HG02852 (cell line): Measurements from ENCODE around the gene G3BP1.
"Not testable (repeated sequence)": the region's sequence is repeated elsewhere in the genome, so short reads cannot be mapped to it uniquely, and the experiment has no call there.

Experiments
- ATAC-seq: cut with Tn5 transposase; IDR thresholded peaks from one replicate; pipeline ENCODE4 v1.9.1; 2021; ENCODE audit warnings: mild to moderate bottlenecking, moderate library complexity; ENCODE audit not compliant: unreplicated experiment

Gene G3BP1

DNA sequence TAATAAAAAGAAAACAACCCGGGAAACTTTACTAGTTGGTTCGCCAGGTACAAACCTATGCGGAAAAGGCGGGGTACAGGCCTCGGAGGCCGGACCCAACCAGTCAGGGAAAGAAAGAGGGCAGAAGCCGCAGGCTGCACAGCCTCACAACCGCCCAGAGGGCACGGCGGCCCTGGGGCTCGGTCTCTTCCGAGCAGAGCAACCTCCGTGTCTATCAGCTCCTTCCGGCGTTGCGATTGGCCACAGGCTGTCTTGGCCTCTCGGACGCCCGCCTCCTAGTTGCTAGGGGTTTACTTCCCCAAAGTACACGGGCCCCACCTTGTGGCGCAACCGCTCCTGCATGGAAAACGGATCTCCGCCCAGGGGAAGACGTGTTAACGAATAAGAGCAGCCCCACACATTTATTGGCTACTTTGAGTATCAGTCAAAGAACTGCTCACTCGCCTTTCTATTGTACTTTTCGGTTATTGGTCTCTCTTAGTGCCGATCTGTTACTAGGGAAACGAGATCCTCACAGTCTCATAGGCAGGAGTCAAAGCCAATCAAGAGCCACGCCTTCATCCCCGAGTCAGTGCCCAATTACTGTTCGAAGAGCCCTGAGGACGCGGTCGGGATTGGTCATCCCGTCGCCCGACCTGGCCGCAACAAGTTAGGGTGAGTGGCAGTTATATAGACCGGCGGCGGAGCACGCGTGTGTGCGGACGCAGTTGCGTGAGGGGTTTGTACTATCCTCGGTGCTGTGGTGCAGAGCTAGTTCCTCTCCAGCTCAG lies at the start of gene G3BP1:
Gene G3BP1 (plus strand): TSS at position 696 of the 770 bp plus-strand sequence. CDS start 14,667 bp downstream, outside the sequence.
- peak; percentile 77 for ATAC-seq

DNA sequence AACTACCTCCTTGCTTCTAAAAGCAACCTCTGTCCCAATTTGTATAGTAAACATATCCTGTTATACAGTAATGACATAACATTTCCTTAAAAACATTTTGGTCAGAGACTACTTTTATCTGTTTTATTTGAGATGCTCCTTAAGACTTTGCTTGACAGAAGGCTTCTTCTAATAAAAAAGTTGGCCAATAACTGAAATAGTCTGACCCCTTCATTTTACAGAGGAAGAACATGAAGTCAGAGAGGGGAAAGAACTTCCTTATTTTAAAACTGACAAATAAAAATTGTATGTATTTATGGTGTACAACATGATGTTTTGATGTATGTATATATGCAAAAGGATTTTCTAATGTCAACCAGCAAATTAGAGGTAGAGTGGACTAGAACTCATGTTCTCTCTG lies 49.2 kb upstream of the G3BP1 start:
- no peak for ATAC-seq

DNA sequence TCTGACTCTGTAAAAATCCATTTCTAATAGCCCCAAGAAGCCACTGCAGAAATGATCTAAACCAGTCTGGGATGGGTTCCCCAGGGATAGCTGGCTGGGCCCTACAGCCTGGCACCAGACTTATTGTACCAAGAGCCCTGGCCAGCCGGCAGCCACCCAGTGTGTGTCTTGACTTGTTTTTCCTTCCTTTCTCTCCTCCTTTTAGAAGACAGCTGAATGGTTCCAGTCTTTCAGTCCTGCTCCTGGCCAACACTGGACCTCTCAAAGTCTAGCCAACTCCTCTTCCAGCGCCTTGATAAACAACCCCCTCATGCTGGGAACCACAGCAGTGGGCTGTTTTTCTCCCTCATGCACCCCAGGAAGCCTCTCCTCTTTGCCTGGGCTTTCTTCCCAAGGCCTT lies 47.4 kb upstream of the G3BP1 start:
- ATAC-seq: no peak

DNA sequence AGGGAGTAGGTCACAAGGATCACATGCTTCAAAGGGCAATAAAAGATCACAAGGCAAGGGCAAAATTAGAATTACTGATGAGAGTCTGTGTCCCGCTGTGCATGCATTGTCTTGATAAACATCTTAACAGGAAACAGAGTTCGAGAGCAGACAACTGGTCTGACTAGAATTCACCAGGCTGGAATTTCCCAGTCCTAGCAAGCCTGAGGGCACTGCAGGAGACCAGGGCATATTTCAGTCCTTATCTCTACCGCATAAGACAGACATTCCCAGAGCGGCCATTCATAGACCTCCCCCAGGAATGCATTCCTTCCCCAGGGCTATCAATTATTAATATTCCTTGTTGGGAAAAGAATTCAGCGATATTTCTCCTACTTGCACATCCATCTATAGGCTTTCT lies 42.2 kb upstream of the G3BP1 start:
- not testable (repeated sequence) for ATAC-seq

DNA sequence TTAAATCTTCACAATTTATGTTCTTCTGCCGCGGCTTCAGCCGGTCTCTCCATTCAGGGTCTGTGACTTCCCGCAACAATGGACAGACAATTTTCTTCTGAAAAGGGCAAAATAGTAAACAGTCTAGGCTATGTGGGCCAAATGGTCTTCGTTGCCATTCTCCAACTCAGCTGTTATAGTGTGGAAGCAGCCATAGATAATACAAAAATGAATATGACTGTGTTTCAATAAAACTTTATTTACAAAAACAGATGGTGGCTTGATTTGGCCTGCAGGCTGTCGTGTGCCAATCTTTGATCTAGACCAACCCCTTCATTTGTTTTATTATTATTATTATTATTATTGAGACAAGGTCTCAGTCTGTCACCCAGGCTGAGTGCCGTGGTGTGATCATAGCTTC lies 41.4 kb upstream of the G3BP1 start:
- ATAC-seq: no peak

DNA sequence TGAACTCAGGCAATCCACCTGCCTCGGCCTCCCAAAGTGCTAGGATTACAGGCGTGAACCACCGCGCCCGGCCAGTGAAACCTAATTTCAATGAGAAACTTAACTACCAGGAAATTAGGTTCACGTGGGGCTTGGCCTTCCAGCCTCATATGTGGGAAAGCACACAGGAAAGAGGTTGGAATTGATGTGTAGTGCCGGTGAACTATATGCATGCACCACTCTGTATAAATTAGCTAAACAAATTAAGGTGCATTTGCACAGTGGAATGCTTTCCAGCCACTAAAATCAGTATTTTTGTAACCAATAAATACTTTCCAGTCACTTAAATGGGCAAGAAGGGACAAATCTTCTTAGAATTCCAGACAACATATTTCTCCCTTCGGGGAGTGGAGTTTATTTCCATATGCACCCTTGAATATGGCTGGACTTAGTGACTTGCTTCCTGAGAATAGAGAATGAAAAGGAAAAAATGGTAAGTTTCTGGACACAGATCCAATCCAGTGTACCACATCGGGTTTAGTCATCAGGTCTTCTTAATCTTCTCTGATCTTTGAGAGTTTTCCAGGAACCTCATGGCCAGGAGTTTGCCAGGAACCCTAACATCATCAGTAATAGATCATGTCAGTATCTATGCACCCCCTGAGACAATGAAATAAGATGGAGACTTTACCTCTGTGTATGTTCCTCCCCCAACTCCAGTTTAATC lies 38.2 kb upstream of the G3BP1 start:
- ATAC-seq: no peak

DNA sequence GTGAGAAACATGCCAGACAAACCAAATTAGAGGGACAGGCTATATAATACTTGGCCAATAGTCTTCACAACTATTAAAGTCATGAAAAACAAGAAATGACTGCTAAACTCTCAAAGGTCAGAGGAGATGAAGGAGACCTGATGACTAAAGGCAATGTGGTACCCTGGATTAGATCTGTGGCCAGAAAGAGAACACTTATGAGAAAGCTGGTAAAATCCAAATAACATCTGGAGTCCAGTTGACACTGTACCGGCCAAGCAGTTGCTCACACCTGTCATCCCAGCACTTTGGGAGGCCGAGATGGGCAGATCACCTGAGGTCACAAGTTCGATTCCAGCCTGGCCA lies 37.7 kb upstream of the G3BP1 start:
- no peak for ATAC-seq

DNA sequence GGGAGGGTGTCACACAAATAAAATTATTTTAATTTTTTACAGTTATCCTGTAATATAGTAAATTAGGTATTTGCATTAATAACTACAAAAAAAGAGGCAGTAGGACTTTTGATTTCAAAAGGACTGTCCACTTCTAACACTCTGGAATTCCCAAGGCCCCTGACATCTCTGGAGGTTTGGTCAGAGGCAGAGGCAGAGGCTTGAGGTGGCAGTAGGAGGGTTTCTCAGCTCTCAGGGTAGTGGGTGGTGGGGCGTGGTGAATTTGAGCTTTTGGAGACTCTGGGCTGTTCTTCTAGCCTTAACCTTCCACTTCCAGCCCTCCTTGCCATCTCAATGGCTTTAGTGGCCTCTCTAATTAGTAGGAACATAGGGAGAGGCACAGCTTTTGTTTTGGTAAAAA lies 36.1 kb upstream of the G3BP1 start:
- ATAC-seq: no peak

DNA sequence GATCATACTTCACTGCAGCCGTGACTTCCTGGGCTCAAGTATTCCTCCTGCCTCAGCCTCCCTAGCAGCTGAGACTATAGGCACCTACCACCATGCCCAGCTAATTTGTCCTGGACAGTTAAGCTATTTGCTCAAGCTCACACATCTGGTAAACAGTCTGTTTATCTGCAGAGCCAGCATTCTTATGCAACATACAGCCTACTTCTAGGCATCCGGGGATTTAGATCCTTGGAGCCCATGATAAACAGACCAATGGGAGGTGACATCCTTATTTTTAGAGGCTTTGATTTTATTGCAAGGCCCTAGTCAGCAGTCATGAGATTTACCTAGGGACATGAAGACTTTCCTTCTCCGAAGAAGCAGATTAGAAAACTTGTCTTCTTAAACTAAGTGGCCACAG lies 34.3 kb upstream of the G3BP1 start:
- ATAC-seq: no peak

DNA sequence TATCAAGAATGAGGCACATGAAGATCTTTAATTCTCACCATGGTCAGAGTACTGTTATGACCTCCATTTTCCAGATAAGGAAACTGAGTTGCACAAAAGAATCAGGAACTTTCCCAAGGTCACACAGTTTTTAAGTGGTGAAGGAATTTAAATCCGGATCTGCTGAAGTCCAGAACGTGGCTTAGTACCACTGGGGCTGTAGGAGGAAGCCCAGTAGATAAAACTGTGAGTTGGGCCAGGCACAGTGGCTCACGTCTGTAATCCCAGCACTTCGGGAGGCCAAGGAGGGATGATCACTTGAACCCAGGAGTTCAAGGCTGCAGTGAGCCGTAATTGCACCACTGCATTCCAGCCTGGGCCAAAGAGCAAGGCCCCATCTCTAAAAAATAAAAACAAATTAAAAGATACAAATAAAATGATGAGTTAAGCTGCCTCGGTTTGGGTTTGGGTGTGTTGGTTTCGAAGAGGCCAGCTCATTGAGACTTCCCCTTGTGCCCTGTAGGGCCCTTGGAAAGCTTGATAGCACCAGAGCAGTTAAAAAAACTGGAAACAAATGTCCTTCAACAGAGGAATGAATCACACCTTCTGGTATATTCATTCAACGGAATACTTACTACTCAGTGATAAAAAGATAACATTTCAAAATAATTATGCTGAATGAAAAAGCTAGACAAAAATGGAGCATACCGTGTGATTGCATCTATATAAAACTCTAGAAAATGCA lies 33.5 kb upstream of the G3BP1 start:
- no peak for ATAC-seq

DNA sequence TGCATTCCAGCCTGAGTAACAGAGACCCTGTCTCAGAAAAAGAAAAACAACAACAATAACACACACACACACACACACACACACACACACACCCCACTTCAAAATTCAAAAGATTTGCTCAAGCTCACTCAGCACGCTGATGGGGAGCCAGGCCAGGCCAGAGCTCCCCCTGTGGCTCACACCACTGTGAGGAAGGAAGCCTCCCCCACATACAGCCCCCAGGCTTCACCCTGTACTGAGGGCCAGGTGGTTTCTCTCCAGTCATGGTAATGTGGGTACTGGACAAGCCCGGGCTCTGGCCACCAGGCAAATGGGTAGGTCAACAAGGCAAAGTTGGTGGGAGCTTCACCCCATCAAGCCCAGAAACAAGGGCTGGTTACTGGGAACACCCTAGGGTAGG lies 32.4 kb upstream of the G3BP1 start:
- no peak for ATAC-seq

DNA sequence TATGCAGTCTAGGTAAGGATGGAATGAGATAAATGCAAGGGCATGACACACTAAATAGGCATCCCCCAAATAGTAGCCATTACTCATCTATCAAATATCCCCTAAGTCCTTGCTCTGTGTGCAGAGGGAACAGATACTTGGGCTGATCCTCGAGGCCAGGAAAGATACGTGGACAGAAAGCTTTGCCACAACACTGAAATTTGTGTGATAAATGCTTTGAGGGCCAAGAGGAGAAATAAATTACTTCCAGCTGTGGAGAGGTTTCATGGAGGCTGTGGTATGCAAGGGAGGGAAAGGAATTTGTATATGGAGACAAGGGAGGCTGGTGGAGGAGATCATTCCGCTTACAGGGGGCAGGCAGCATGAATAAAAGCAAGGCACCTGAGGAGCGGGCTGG lies 31.8 kb upstream of the G3BP1 start:
- ATAC-seq: no peak

DNA sequence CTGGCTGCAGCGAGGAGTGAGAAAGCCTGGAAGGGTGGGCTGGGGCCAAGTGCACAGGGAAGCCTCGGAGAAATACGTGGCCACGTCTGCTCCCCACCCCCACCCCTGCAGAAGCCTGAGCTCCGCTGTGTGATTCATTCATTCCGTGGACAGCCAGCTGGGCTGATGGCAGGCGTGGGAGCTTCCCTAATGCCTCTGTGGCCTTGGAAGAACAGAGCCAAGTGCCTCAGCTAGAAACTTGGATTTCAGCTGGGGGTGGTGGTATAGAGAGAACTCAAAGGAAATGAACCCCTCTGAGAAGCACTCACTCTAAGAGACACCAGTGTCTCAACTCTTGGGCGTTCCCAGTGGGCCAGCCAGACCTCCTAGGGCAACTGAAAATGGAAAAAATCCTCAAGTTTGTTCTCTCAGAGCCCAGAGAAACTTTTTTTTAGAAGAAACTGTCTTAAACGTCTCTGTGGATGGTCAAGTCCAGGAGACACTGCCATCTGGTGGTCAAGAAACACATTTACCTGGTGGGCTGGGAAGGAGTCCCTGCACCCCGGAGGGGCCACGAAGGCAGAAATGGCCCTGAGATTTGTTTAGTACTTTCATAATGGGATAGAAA lies 31.3 kb upstream of the G3BP1 start:
- ATAC-seq: peak; percentile 70

DNA sequence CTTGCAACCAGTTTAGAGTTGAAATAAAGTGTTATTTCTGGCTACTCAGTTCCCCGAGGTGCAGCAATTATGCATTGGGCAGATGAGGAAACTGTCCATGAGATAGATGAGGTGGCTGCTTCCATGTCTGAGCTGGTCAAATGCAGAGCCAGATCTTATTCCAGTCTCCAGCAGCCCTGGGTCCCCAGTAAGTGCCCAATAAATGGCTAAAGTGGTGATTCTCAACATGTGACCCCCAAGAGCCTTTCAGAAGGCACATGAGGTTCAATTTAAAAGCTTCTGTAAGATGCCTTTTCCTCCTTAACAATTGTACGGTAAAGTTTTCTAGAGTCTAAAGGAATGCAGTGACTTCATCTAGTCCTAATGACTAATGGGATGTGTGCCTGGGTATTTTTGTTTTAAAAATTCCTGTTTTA lies 30.8 kb upstream of the G3BP1 start:
- peak; percentile 28 for ATAC-seq

DNA sequence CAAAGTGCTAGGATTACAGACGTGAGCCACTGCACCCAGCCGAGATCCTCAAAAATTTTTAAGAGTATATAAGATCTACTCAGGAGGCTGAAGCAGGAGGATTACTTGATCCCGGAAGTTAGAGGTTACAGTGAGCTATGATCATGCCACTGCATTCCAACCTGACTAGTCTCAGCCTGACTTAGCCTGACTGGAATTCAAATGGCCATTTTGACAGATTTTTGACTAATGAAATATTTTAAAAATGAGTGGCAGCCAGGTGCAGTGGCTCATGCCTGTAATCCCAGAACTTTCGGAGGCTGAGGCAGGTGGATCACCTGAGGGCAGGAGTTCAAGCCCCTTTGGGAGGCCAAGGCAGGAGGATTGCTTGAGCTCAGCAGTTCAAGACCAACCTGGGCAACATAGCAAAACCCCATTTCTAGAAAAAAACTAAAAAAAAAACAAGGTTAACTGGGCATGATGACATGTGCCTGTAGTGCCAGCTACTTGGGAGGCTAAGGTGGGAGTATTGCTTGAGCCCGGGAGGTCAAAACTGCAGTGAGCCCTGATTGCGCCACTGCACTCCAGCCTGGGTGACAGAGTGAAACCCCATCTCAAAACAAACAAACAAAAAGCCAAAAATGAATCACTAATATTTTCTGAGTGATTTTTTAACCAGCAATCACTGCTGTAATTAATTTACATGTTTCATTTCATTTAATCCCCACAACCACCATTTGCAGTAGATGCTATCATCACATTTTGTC lies 29.9 kb upstream of the G3BP1 start:
- no peak for ATAC-seq

DNA sequence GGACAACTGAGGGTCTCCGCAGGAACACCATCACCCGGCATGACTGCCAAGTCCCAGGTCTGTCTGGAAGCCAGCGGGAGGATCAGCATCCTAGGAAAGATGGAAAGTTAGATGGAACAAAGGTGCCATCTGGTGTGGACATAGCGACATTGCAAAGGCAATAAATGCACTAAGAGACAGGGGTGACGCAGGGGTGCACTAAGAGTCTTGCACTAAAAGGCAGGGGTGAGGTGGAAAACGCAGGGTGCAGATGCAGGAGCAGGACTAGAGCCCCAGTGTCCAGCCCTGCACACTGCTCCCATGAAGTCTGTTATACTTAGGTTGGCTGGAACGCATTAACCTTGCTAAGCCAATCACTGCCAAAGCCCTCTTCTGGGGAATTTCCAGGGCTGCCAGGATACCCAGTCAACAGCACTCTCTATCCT lies 28.9 kb upstream of the G3BP1 start:
- ATAC-seq: no peak

DNA sequence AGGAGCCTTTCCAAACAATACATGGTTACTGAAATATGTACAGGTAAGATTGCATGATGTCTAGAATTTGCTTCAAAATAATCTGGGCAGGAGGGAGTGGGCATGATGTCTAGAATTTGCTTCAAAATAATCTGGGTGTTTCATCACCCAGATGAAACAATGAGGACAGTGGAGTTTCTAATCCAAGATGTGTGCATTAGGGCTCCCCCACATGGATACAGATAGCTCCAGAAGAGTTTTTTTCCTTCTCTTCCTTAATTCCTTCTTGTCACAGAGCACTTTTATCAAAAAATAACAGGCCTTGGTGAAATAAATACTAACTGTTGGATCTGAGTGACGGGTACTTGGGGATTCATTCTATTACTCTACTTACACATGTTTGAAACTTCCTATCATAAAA lies 28.2 kb upstream of the G3BP1 start:
- ATAC-seq: no peak

DNA sequence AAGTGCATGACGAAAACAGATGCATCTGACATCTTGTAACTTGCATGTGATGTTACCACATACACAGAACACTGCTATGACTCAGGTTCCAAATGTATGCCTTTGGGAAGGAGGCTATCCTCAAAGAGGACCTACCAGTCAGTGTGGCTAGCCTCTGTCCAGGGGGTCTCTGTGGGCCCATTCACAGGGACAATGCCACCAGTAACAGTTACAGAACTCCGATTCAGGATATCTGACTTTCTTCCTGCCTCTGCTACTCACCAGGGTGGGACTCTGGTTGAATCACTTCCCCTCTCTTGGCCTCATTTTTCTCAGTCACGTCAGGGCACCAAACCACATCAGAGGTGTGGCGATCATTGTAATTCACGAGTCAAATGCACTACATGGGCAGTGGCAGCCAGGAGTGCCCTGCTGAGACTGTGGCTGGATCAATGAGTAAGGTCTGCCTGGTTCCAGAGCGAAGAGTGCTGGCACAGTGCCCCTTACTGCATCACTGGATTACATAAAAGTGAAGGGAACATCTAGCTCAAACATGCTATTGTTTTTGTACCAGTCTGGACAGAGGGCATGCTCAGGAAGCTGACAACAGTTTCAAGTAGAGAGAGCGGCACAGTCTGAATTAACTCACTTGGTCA lies 26.6 kb upstream of the G3BP1 start:
- ATAC-seq: no peak

DNA sequence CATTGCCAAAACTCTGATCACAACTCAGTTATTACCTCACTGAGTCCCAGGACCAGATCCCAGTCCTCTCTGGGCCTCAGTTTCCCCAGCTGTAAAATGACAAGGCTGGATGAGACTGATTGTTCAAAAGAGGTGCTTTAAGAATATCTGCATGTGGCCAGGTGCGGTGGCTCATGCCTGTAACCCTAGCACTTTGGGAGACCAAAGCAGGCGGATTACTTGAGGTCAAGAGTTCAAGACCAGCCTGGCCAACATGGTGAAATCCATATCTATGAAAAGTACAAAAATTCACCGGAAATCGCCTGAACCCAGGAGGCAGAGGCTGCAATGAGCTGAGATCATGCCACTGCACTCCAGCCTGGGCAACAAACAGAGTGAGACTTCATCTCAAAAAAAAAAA lies 21.6 kb upstream of the G3BP1 start:
- no peak for ATAC-seq

DNA sequence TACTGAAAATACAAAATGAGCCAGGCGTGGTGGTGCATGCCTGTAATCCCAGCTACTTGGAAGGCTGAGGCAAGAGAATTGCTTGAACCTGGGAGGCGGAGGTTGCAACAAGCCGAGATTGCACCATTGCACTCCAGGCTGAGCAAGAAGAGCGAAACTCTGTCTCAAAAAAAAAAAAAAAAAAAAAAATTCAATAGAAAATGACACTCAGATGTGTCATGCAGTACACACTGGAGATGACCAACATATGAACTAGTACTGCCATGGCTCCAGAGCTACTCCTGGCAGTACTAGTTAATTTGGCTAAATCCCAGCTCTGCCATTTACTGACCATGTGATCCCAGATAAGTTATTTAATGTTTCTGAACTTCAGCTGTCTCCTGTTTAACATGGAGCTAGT lies 20.7 kb upstream of the G3BP1 start:
- no peak for ATAC-seq
